ENCODE data around the gene HOXA11. TPM values are rescaled to one million over a fixed set of nuclear protein-coding genes. Genes with fewer than 3 reads are reported as not detected.

The HOXA11 gene
- polyA plus RNA-seq, 1 donor from 2014 or later: not detected

DNA sequence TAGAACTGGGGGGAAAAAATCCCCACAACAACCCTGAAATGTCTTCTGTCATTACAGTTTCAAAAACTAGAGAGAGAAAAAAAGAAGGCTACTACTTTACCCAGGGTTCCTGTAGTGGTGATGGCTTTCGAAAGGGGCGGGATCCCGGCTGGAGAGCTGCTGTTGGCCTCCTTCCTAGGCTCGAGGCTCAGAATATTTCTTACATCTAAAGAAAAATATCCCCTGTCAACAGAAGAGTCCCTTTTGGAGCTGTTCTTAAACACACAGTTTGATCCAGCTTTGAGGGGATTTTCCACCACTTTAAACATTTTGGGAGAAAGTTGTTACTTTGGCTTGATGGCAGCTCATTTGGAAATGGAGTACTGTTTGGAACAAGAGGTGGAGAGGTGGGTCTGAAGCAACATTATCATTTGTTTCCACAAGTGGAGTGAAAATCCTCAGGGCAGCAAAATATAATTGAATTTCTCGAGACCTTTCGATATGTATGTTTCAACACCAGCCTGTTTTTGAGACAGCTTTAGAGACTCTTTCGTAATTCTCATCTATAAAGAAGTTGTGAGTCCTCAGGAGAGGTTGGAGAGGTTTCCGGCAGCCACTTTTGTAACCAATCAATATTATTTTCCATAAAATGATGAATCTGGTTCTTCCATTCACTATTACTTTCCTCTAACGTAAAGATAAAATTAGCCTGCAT, 9.8 kb upstream of the HOXA11 start:
- no peaks in the 10 kb centered on the region for H3K9me2 ChIP-seq (ENCODE audit: insufficient read depth, low read length)
- H3K27me3 ChIP-seq (ENCODE audit: insufficient read depth, low read depth, low read length): peaks cover 96% of the 10 kb centered on the region
- H3K9me3 ChIP-seq (ENCODE audit: low read length): no peaks in the 10 kb centered on the region
- H3F3A ChIP-seq (ENCODE audit: insufficient read depth, low read length, poor library complexity, severe bottlenecking): no peaks in the 10 kb centered on the region
- no peak overlapping the region for H3K4me3 ChIP-seq (ENCODE audit: low read length)
- no peaks in the 10 kb centered on the region for H3K79me2 ChIP-seq (replicated peaks; ENCODE audit: insufficient read depth, low read length)
- no peaks in the 10 kb centered on the region for H4K20me1 ChIP-seq (ENCODE audit: insufficient read depth)
- TF ChIP-seq TAF1 (IDR thresholded peaks at IDR 0.05; ENCODE audit: low read depth) (no peak), EZH2 (IDR thresholded peaks at IDR 0.05; ENCODE audit: borderline replicate concordance, insufficient read depth, low read length, poor library complexity, severe bottlenecking) (no peak), SMC3 (conservative IDR thresholded peaks at IDR 0.05; ENCODE audit: poor library complexity) (no peak), EP300 (conservative IDR thresholded peaks at IDR 0.05; ENCODE audit: poor library complexity, severe bottlenecking) (no peak), POLR2AphosphoS5 (IDR thresholded peaks at IDR 0.05) (no peak), MXI1 (conservative IDR thresholded peaks at IDR 0.05; ENCODE audit: poor library complexity, severe bottlenecking) (no peak), RAD21 (conservative IDR thresholded peaks at IDR 0.05) (no peak)
- TF ChIP-seq, protein P1, sequence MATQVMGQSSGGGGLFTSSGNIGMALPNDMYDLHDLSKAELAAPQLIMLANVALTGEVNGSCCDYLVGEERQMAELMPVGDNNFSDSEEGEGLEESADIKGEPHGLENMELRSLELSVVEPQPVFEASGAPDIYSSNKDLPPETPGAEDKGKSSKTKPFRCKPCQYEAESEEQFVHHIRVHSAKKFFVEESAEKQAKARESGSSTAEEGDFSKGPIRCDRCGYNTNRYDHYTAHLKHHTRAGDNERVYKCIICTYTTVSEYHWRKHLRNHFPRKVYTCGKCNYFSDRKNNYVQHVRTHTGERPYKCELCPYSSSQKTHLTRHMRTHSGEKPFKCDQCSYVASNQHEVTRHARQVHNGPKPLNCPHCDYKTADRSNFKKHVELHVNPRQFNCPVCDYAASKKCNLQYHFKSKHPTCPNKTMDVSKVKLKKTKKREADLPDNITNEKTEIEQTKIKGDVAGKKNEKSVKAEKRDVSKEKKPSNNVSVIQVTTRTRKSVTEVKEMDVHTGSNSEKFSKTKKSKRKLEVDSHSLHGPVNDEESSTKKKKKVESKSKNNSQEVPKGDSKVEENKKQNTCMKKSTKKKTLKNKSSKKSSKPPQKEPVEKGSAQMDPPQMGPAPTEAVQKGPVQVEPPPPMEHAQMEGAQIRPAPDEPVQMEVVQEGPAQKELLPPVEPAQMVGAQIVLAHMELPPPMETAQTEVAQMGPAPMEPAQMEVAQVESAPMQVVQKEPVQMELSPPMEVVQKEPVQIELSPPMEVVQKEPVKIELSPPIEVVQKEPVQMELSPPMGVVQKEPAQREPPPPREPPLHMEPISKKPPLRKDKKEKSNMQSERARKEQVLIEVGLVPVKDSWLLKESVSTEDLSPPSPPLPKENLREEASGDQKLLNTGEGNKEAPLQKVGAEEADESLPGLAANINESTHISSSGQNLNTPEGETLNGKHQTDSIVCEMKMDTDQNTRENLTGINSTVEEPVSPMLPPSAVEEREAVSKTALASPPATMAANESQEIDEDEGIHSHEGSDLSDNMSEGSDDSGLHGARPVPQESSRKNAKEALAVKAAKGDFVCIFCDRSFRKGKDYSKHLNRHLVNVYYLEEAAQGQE (IDR thresholded peaks at IDR 0.05; ENCODE audit: borderline replicate concordance): no peak
- TF ChIP-seq, protein P2, sequence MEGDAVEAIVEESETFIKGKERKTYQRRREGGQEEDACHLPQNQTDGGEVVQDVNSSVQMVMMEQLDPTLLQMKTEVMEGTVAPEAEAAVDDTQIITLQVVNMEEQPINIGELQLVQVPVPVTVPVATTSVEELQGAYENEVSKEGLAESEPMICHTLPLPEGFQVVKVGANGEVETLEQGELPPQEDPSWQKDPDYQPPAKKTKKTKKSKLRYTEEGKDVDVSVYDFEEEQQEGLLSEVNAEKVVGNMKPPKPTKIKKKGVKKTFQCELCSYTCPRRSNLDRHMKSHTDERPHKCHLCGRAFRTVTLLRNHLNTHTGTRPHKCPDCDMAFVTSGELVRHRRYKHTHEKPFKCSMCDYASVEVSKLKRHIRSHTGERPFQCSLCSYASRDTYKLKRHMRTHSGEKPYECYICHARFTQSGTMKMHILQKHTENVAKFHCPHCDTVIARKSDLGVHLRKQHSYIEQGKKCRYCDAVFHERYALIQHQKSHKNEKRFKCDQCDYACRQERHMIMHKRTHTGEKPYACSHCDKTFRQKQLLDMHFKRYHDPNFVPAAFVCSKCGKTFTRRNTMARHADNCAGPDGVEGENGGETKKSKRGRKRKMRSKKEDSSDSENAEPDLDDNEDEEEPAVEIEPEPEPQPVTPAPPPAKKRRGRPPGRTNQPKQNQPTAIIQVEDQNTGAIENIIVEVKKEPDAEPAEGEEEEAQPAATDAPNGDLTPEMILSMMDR (IDR thresholded peaks at IDR 0.05; ENCODE audit: poor library complexity, severe bottlenecking): no peak
- H3K27ac ChIP-seq (ENCODE audit: low read length): no peak overlapping the region
- H3K36me3 ChIP-seq (ENCODE audit: insufficient read depth, low read length): no peaks in the 10 kb centered on the region
- no peak overlapping the region for H2AFZ ChIP-seq (ENCODE audit: low read depth, low read length)
- no peak overlapping the region for H3K9ac ChIP-seq (ENCODE audit: low read length)
- H3K4me2 ChIP-seq (ENCODE audit: low read length): no peak overlapping the region

DNA sequence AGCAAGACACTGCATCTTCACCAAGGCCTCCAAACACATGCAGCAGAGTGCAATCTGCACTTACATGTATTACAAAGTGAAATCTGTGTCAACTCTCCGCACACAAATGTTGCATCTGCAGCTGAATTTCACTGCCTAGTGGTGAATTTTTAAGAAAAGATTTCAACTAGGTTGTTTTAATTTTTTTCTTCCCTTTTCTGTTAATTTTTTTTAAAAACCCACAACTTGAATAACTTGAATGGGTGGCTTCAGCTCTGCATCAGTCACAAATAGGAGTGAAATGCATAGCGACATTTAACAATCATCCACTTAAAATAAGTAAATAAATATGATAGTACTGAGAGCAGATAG, 8.9 kb upstream of the HOXA11 start:
- no peak overlapping the region for H3K4me3 ChIP-seq (ENCODE audit: low read length)
- H2AFZ ChIP-seq (ENCODE audit: low read depth, low read length): no peak overlapping the region
- H3F3A ChIP-seq (ENCODE audit: insufficient read depth, low read length, poor library complexity, severe bottlenecking): no peaks in the 10 kb centered on the region
- no peaks in the 10 kb centered on the region for H4K20me1 ChIP-seq (ENCODE audit: insufficient read depth)
- no peaks in the 10 kb centered on the region for H3K9me3 ChIP-seq (ENCODE audit: low read length)
- no peak overlapping the region for H3K9ac ChIP-seq (ENCODE audit: low read length)
- TF ChIP-seq SMC3 (conservative IDR thresholded peaks at IDR 0.05; ENCODE audit: poor library complexity) (no peak), EZH2 (IDR thresholded peaks at IDR 0.05; ENCODE audit: borderline replicate concordance, insufficient read depth, low read length, poor library complexity, severe bottlenecking) (no peak), TAF1 (IDR thresholded peaks at IDR 0.05; ENCODE audit: low read depth) (no peak), MXI1 (conservative IDR thresholded peaks at IDR 0.05; ENCODE audit: poor library complexity, severe bottlenecking) (no peak), EP300 (conservative IDR thresholded peaks at IDR 0.05; ENCODE audit: poor library complexity, severe bottlenecking) (no peak), POLR2AphosphoS5 (IDR thresholded peaks at IDR 0.05) (no peak), RAD21 (conservative IDR thresholded peaks at IDR 0.05) (no peak)
- TF ChIP-seq, protein P2 (IDR thresholded peaks at IDR 0.05; ENCODE audit: poor library complexity, severe bottlenecking): no peak
- TF ChIP-seq, protein P1 (IDR thresholded peaks at IDR 0.05; ENCODE audit: borderline replicate concordance): no peak
- no peak overlapping the region for H3K27ac ChIP-seq (ENCODE audit: low read length)
- no peaks in the 10 kb centered on the region for H3K36me3 ChIP-seq (ENCODE audit: insufficient read depth, low read length)
- H3K9me2 ChIP-seq (ENCODE audit: insufficient read depth, low read length): no peaks in the 10 kb centered on the region
- H3K27me3 ChIP-seq (ENCODE audit: insufficient read depth, low read depth, low read length): peaks cover 100% of the 10 kb centered on the region
- H3K4me2 ChIP-seq (ENCODE audit: low read length): no peak overlapping the region
- no peaks in the 10 kb centered on the region for H3K79me2 ChIP-seq (replicated peaks; ENCODE audit: insufficient read depth, low read length)
